ENCODE data around the gene OCRL. TPM values are rescaled to one million over a fixed set of nuclear protein-coding genes. Genes with fewer than 3 reads are reported as not detected.

Gene OCRL
- total and polyA plus RNA-seq, 2 of the 4 experiments (the other 2 are of a cell fraction), result 19.4 to 20.6 TPM

DNA sequence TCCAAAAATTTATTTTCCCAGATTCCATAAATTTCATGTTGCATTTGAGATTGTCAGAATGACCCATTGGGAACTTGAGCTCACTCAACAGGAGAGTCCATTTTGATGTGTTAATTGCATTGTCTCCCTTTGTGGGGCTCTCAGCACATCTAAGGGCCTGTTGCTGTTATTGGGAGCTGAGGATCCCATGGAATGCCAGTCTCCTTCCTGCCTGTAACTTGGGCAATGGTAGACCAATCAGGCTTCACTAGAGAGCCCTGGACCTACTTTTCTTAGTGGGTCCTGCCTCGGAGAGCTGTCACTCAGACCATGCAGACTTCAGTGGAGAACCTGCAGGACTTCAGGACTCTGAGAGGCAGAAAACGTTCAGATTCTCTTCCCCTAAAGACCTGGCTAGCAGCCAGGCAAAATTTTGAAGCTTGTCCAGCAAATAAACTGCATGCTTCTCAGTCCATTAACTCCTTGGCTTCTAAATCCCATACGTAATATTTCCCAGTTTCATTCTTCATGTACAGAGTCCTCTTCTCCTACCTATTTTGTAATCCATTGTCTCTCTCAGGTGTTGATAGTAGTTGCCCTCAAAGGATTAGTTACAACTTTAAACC, 25.1 kb downstream of the OCRL start:
- Histone ChIP-seq H3K4ac (ENCODE audit: low read depth, low read length) (no peak overlapping the region), H2BK5ac (ENCODE audit: low read depth, low read length, poor library complexity, severe bottlenecking) (no peak overlapping the region), H4K8ac (ENCODE audit: low read depth in 2 of 2, low read length in 2 of 2) (no peak overlapping the region), H2BK20ac (ENCODE audit: low read depth, low read length) (no peak overlapping the region), H3K9me1 (ENCODE audit: insufficient read depth, low read length) (no peaks in the 10 kb centered on the region), H3K56ac (ENCODE audit: extremely low read depth, insufficient read depth, low read length) (no peak overlapping the region), H4K91ac (ENCODE audit: insufficient read depth, low read depth, low read length) (no peak overlapping the region), H3K23ac (ENCODE audit: low read depth, low read length) (no peak overlapping the region), H3K27me3 (ENCODE audit: control insufficient read depth, insufficient read depth, low read length) (no peaks in the 10 kb centered on the region; the same call in 1 of the 2 replicates), H3K4me1 (ENCODE audit: control insufficient read depth, insufficient read depth, low read length) (no peaks in the 10 kb centered on the region), H3K9ac (ENCODE audit: low read depth, low read length) (no peak overlapping the region), H3K27ac (ENCODE audit: insufficient read depth, low read length) (no peak overlapping the region), H3K14ac (replicated peaks; ENCODE audit: low read depth, low read length) (no peak overlapping the region), H3K4me2 (ENCODE audit: low read depth, low read length) (no peak overlapping the region), H3K36me3 (ENCODE audit: control insufficient read depth, insufficient read depth, low read length) (peaks cover 9% of the 10 kb centered on the region), H2BK120ac (ENCODE audit: low read depth, low read length) (no peak overlapping the region), H2AK5ac (ENCODE audit: low read depth, low read length) (no peak overlapping the region), H4K20me1 (ENCODE audit: insufficient read depth, low read length) (no peaks in the 10 kb centered on the region), H2AK9ac (replicated peaks; ENCODE audit: low read depth, low read length, poor library complexity) (no peak overlapping the region), H4K5ac (ENCODE audit: low read depth, low read length) (no peak overlapping the region), H2BK15ac (ENCODE audit: low read depth, low read length) (no peak overlapping the region), H2AFZ (replicated peaks; ENCODE audit: low read length, poor library complexity) (no peak overlapping the region), H3K9me3 (ENCODE audit: control insufficient read depth, insufficient read depth, low read length) (no peaks in the 10 kb centered on the region), H3K4me3 (ENCODE audit: insufficient read depth, low read depth, low read length) (no peak overlapping the region), H3K18ac (ENCODE audit: low read depth, low read length) (no peak overlapping the region), H3K79me1 (ENCODE audit: low read depth in 1 of 2, low read length in 2 of 2) (no peaks in the 10 kb centered on the region)
- dilution Hi-C loops (cut with HindIII; ENCODE audit: low sequenced_read_pairs, unreplicated experiment) (no loop called here), intact Hi-C loops (cut with micrococcal nuclease) (no loop called here), in situ Hi-C loops (cut with MboI; ENCODE audit: low sequenced_read_pairs) (no loop called here)
- BruUV-seq (replicated peaks), result no TSS peak
- ATAC-seq (ENCODE audit: low read depth) (peak; percentile 40), DNase-seq (peak; percentile 20)
- TF ChIP-seq, protein P1, sequence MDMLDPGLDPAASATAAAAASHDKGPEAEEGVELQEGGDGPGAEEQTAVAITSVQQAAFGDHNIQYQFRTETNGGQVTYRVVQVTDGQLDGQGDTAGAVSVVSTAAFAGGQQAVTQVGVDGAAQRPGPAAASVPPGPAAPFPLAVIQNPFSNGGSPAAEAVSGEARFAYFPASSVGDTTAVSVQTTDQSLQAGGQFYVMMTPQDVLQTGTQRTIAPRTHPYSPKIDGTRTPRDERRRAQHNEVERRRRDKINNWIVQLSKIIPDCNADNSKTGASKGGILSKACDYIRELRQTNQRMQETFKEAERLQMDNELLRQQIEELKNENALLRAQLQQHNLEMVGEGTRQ (IDR thresholded peaks at IDR 0.05; ENCODE audit: low read depth, low read length), result no peak
- no peak for TF ChIP-seq FOS (IDR thresholded peaks at IDR 0.05; ENCODE audit: low read depth, low read length)
- TF ChIP-seq POLR2A (IDR thresholded peaks at IDR 0.05; ENCODE audit: low read depth, low read length), result no peak
- no peak for TF ChIP-seq RCOR1 (IDR thresholded peaks at IDR 0.05; ENCODE audit: insufficient replicate concordance, low read length)
- TF ChIP-seq MAZ (IDR thresholded peaks at IDR 0.05; ENCODE audit: borderline replicate concordance, low read depth, low read length), result no peak
- TF ChIP-seq SMC3 (IDR thresholded peaks at IDR 0.05; ENCODE audit: low read depth, low read length), result no peak
- no peak for TF ChIP-seq NFE2L2 (IDR thresholded peaks at IDR 0.05; ENCODE audit: low read depth, low read length)
- TF ChIP-seq RAD21 (IDR thresholded peaks at IDR 0.05; ENCODE audit: low read length), result no peak
- no peak for TF ChIP-seq MAFK (IDR thresholded peaks at IDR 0.05; ENCODE audit: low read depth, low read length)
- no peak for TF ChIP-seq BHLHE40 (IDR thresholded peaks at IDR 0.05; ENCODE audit: low read depth, low read length)
- TF ChIP-seq, protein P2, sequence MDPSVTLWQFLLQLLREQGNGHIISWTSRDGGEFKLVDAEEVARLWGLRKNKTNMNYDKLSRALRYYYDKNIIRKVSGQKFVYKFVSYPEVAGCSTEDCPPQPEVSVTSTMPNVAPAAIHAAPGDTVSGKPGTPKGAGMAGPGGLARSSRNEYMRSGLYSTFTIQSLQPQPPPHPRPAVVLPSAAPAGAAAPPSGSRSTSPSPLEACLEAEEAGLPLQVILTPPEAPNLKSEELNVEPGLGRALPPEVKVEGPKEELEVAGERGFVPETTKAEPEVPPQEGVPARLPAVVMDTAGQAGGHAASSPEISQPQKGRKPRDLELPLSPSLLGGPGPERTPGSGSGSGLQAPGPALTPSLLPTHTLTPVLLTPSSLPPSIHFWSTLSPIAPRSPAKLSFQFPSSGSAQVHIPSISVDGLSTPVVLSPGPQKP (IDR thresholded peaks at IDR 0.05; ENCODE audit: borderline replicate concordance, low read depth, low read length), result no peak
- no peak for TF ChIP-seq CEBPB (IDR thresholded peaks at IDR 0.05; ENCODE audit: low read depth, low read length)
- TF ChIP-seq, protein P3, sequence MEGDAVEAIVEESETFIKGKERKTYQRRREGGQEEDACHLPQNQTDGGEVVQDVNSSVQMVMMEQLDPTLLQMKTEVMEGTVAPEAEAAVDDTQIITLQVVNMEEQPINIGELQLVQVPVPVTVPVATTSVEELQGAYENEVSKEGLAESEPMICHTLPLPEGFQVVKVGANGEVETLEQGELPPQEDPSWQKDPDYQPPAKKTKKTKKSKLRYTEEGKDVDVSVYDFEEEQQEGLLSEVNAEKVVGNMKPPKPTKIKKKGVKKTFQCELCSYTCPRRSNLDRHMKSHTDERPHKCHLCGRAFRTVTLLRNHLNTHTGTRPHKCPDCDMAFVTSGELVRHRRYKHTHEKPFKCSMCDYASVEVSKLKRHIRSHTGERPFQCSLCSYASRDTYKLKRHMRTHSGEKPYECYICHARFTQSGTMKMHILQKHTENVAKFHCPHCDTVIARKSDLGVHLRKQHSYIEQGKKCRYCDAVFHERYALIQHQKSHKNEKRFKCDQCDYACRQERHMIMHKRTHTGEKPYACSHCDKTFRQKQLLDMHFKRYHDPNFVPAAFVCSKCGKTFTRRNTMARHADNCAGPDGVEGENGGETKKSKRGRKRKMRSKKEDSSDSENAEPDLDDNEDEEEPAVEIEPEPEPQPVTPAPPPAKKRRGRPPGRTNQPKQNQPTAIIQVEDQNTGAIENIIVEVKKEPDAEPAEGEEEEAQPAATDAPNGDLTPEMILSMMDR (conservative IDR thresholded peaks at IDR 0.05; ENCODE audit: low read depth, low read length), result no peak
- TF ChIP-seq RFX5 (IDR thresholded peaks at IDR 0.05; ENCODE audit: low read depth, low read length), result no peak
- no peak for TF ChIP-seq CHD1 (IDR thresholded peaks at IDR 0.05; ENCODE audit: low read depth, low read length)
- no peak for TF ChIP-seq MXI1 (IDR thresholded peaks at IDR 0.05; ENCODE audit: borderline replicate concordance, low read depth, low read length)
- ChIA-PET CTCF (no interaction called here), POLR2A (ENCODE audit: unreplicated experiment) (no interaction called here)
- WGBS, 2 experiments (ENCODE audit: extremely low coverage in 2 of 2, insufficient read length in 1 of 2), result 13% methylated on average over 1 of the region's 3 CpGs; no CpG with 5 or more reads in 1 of the 2 experiments

Data from IMR-90 (cell line).